Measurements from ENCODE around the gene ZNF358. TPM values are rescaled to one million over a fixed set of nuclear protein-coding genes. Genes with fewer than 3 reads are reported as not detected.

Gene ZNF358
- total RNA-seq, 1 donor from 2014 or later, result 11.2 TPM

DNA sequence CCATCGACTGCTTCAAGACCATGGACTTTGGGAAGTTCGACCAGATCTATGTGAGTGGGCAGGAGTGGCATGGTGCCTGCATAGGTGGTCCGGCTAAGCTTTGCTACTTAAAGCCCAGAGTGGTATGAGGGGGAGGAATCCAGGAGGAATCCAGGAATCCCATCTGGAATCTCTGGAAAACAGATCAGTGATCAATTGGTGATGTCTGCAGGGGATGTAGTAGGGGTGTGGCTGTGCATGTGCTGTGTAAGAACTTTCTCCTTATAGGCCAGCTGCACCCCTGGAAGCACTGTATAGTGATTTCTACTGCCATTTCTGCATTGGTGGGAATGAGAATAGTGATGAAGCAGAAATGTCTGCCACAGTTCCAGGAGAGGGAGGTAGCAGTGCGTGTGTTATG is 43.2 kb downstream of the ZNF358 start:
- no peak for ATAC-seq

DNA sequence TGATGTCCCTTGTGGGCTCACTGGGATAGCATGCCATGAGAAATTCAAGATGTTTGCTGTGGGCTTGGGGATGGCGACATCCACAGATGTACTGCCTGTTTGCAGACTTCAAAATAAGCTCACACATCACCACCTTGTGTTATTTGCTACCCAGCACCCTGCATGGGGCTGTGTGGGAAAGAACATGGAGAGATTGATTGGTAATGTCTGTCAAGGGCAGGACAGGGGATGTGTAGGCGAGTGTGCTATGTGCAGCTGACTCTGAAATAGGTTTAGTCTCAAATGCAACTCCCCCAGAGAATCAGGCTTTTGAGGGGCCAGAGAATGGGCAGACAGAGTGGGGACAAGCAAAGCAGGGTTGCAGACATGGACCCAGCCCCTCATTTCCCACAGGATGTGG is 44.4 kb downstream of the ZNF358 start:
- ATAC-seq, result no peak

DNA sequence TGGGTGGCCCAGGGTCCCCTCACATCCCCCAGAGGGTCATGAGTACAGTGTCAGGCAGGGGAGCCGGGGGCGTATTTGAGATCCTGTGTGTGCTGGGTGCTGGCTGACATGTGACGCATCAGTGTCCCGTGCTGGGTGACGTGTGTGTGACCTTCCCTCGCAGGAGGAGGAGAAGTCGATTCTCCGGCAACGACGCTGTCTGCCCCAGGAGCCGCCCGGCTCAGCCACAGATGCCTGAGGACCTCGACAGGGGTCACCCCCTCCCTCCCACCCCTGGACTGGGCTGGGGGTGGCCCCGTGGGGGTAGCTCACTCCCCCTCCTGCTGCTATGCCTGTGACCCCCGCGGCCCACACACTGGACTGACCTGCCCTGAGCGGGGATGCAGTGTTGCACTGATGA is 45.4 kb downstream of the ZNF358 start:
- no peak for ATAC-seq

DNA sequence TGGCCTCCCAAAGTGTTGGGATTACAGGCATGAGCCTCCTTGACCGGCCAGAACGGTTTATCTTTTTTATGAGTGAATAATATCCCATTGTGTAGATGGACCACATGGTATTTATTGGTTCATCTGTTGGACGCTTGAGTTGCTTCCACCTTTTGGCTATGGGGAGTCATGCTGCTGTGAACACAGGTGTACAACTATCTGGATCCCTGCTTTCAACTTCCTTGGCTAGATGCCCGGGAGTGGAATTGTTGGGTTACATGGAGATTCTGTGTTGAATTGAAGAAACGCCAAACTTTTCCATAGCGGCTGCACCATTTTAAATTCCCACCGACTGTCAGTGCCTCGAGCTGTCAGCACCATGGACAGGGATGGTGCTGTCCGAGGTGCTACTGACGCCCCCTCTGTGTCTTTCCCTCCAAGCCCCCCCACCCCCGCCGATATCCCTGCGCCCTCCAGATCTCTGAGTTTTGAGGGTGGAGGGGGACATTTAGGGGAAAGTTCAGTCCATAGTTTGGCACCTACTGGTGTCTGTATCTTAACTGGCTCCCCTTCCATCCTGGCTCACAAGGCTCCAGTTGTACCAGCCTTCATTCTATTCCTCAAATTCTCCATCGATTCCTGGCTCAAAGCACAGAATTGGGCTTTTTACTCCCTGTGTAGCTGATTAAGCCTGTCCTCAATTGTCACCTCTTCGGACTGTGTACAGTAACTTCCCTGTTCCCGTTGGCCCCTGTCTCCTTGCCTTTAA is 46.9 kb downstream of the ZNF358 start:
- no peak for ATAC-seq

DNA sequence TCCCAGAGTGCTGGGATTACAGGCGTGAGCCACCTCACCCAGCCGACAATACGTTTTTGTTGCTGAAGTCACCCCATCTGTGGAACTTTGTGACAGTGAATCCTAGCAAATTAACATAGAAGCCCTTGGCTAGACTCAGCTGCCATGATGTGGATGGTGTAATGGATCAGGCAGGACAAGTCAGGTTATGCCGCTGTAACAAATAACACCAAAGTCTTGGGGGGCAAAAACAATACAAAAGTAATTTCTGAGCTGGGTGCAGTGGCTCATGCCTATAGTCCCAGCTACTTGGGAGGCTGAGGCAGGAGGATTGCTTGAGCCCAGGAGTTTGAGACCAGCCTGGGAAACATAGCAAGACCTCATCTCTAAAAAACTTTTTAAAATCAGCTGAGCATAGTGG is 49.0 kb downstream of the ZNF358 start:
- ATAC-seq, result no peak

DNA sequence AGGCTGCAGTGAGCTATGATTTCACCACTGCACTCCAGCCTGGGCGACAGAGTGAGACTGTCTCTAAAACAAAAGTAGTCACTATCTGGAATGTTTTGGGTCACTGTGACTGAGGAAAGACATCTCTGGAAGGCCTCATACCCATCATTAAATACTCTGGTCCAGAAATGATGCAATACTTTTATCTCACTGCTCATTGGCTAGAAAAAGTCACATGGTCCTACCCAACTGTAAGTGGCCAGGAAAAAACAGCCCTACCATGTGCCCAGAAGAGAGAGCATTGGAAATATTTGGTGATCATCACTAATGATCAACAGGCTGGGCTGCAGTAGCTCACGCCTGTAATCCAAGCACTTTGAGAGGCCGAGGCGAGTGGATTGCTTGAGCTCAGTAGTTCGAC is 49.4 kb downstream of the ZNF358 start:
- no peak for ATAC-seq

Other genes starting within 250 kb of the ZNF358 start
- 6.9 TPM for gene INSR, start 221.7 kb upstream of the ZNF358 start, total RNA-seq
- 18.4 TPM for gene ARHGEF18, start 167.2 kb upstream of the ZNF358 start, total RNA-seq
- gene PEX11G, start 27.1 kb upstream of the ZNF358 start, total RNA-seq, result 4.8 TPM
- 9.2 TPM for gene MCOLN1, start 6.5 kb downstream of the ZNF358 start, total RNA-seq
- 48.1 TPM for gene PNPLA6, start 19.6 kb downstream of the ZNF358 start, total RNA-seq
- gene CAMSAP3, start 79.8 kb downstream of the ZNF358 start, total RNA-seq, result 21.2 TPM
- 17.9 TPM for gene XAB2, start 113.4 kb downstream of the ZNF358 start, total RNA-seq
- gene PET100, start 113.7 kb downstream of the ZNF358 start, total RNA-seq, result 91.7 TPM
- gene PCP2, start 117.6 kb downstream of the ZNF358 start, total RNA-seq, result not detected
- 62.7 TPM for gene STXBP2, start 121.0 kb downstream of the ZNF358 start, total RNA-seq
- not detected for gene RETN, start 152.9 kb downstream of the ZNF358 start, total RNA-seq
- gene MCEMP1, start 161.0 kb downstream of the ZNF358 start, total RNA-seq, result 0.24 TPM
- gene TRAPPC5, start 164.7 kb downstream of the ZNF358 start, total RNA-seq, result 127 TPM
- 0.20 TPM for gene FCER2, start 186.0 kb downstream of the ZNF358 start, total RNA-seq
- gene CLEC4G, start 216.0 kb downstream of the ZNF358 start, total RNA-seq, result not detected
- 0.32 TPM for gene CD209, start 231.4 kb downstream of the ZNF358 start, total RNA-seq
- gene CLEC4M, start 247.1 kb downstream of the ZNF358 start, total RNA-seq, result not detected